SK-MEL-5 (cell line): ENCODE data around the gene PATJ. TPM values are rescaled to one million over a fixed set of nuclear protein-coding genes. Genes with fewer than 3 reads are reported as not detected.
A peak's percentile ranks its signal among the peaks of the same experiment; 100 is the strongest.

ENCODE experiments used
- DNase-seq: peaks from one replicate; pipeline ENCODE4 v3.0.0-alpha.2; 2016; ENCODE audit warnings: low read depth, low spot score
- in situ Hi-C: cut with HindIII; loops from 2 replicates; pipeline ENCODE4 v1.10.0; 2016; ENCODE audit warnings: low sequenced_read_pairs, high pct_unique_total_duplicates, low pct_unique_long_range_greater_than_20kb
- total RNA-seq: library from RNA; depleted of rRNA; stranded (reverse); fragments of >200 nt; shearing (Covaris generic); gene quantifications from 2 replicates; pipeline ENCODE4 v1.2.3, GENCODE V29; 2014

Gene PATJ
- total RNA-seq, 1 experiment from 2014 or later, result 6.3 TPM

GRCh38 chr1:62037274-62037673 is 295.0 kb downstream of the PATJ start:
- DNase-seq, result no peak
- in situ Hi-C loops, result no loop called here

GRCh38 chr1:62038594-62039284 is 296.5 kb downstream of the PATJ start:
- in situ Hi-C loops, result no loop called here
- DNase-seq, result peak; percentile 45

GRCh38 chr1:62040450-62040849 is 298.2 kb downstream of the PATJ start:
- in situ Hi-C loops, result no loop called here
- DNase-seq, result no peak

- in situ Hi-C loops, result no loop called here
- DNase-seq, result no peak
These were observed 298.7 kb downstream of the PATJ start for GRCh38 chr1:62040973-62041372.

- no peak for DNase-seq
- in situ Hi-C loops, result no loop called here
These were observed 300.9 kb downstream of the PATJ start for GRCh38 chr1:62043154-62043553.

- DNase-seq, result no peak
- in situ Hi-C loops, result no loop called here
These were observed 303.3 kb downstream of the PATJ start for GRCh38 chr1:62045574-62045973.

- DNase-seq, result no peak
- in situ Hi-C loops, result no loop called here
These were observed 304.6 kb downstream of the PATJ start for GRCh38 chr1:62046927-62047326.

- DNase-seq, result no peak
- in situ Hi-C loops, result no loop called here
These were observed 307.9 kb downstream of the PATJ start for GRCh38 chr1:62050165-62050564.

GRCh38 chr1:62052946-62053345 is 310.7 kb downstream of the PATJ start:
- in situ Hi-C loops, result no loop called here
- no peak for DNase-seq

GRCh38 chr1:62054188-62054587 is 311.9 kb downstream of the PATJ start:
- in situ Hi-C loops, result no loop called here
- DNase-seq, result no peak

- no peak for DNase-seq
- in situ Hi-C loops, result no loop called here
These were observed 314.9 kb downstream of the PATJ start for GRCh38 chr1:62057230-62057629.

- in situ Hi-C loops, result no loop called here
- DNase-seq, result no peak
These were observed 315.5 kb downstream of the PATJ start for GRCh38 chr1:62057641-62058290.

- DNase-seq, result no peak
- in situ Hi-C loops, result no loop called here
These were observed 316.7 kb downstream of the PATJ start for GRCh38 chr1:62058956-62059355.

GRCh38 chr1:62062087-62062486 is 319.8 kb downstream of the PATJ start:
- in situ Hi-C loops, result no loop called here
- no peak for DNase-seq

- in situ Hi-C loops, result no loop called here
- no peak for DNase-seq
These were observed 322.6 kb downstream of the PATJ start for GRCh38 chr1:62064829-62065407.

- no peak for DNase-seq
- in situ Hi-C loops, result no loop called here
These were observed 324.4 kb downstream of the PATJ start for GRCh38 chr1:62066713-62067112.

GRCh38 chr1:62068416-62068843 is 326.1 kb downstream of the PATJ start:
- DNase-seq, result no peak
- in situ Hi-C loops, result no loop called here

- in situ Hi-C loops, result no loop called here
- no peak for DNase-seq
These were observed 326.7 kb downstream of the PATJ start for GRCh38 chr1:62068978-62069377.

GRCh38 chr1:62070384-62071011 is 328.2 kb downstream of the PATJ start:
- in situ Hi-C loops, result no loop called here
- DNase-seq, result peak; percentile 36
